CD4-positive, CD25-positive, alpha-beta regulatory T cell (primary cell): ENCODE measurements around the gene MTHFD1L. TPM values are rescaled to one million over a fixed set of nuclear protein-coding genes. Genes with fewer than 3 reads are reported as not detected.

Experiments used
- ATAC-seq, 2 donors: fragments of 150-1000 bp; cut with Tn5 transposase; one replicate each; pipeline ENCODE4 v1.10.0; 2021; ENCODE audit warnings: low read depth in 2 of 2, moderate number of reproducible peaks in 2 of 2, moderate library complexity in 1 of 2
- DNase-seq, 3 donors: peaks; one replicate each; pipeline versions ENCODE4 v3.0.0 to v3.0.0-alpha.2; 2012 to 2022; ENCODE audit warnings: mixed read lengths in 1 of 3
- H3K27ac ChIP-seq: one replicate; pipeline ENCODE4 v1.7.0; 2013; ENCODE audit warnings: mild to moderate bottlenecking, low read length; ENCODE audit not compliant: insufficient read depth, poor library complexity, severe bottlenecking
- H3K27me3 ChIP-seq: one replicate; pipeline ENCODE4 v1.7.0; 2013; ENCODE audit warnings: low read length; ENCODE audit not compliant: control insufficient read depth, insufficient read depth
- H3K36me3 ChIP-seq: one replicate; pipeline ENCODE4 v1.7.0; 2013; ENCODE audit warnings: mild to moderate bottlenecking, low read length, moderate library complexity; ENCODE audit not compliant: control insufficient read depth, insufficient read depth
- H3K4me1 ChIP-seq: 2 replicates; pipeline ENCODE4 v1.7.0; 2013; ENCODE audit warnings: mild to moderate bottlenecking, low read length; ENCODE audit not compliant: insufficient read depth, control insufficient read depth, poor library complexity, severe bottlenecking
- H3K4me3 ChIP-seq: one replicate; pipeline ENCODE4 v1.7.0; 2013; ENCODE audit warnings: low read depth, mild to moderate bottlenecking, low read length, moderate library complexity
- H3K9me3 ChIP-seq, 2 experiments: 1 replicate in 1 of 2; 2 replicates in 1 of 2; pipeline ENCODE4 v1.7.0; 2013; ENCODE audit warnings: low read length in 2 of 2, mild to moderate bottlenecking in 1 of 2, moderate library complexity in 1 of 2; ENCODE audit not compliant: control insufficient read depth in 2 of 2
- H3K27ac Mint-ChIP-seq, 3 donors: one replicate each; pipeline ENCODE4 v1.8.0; 2020 to 2022; ENCODE audit warnings: mild to moderate bottlenecking in 3 of 3, mixed read lengths in 3 of 3, moderate library complexity in 2 of 3
- H3K27me3 Mint-ChIP-seq: one replicate; pipeline ENCODE4 v1.8.0; 2022; ENCODE audit warnings: mild to moderate bottlenecking, mixed read lengths
- H3K36me3 Mint-ChIP-seq: one replicate; pipeline ENCODE4 v1.8.0; 2020; ENCODE audit warnings: mixed read lengths
- H3K4me1 Mint-ChIP-seq, 4 donors: one replicate each; pipeline ENCODE4 v1.8.0; 2020 to 2022; ENCODE audit warnings: mixed read lengths in 4 of 4, mild to moderate bottlenecking in 1 of 4
- H3K4me3 Mint-ChIP-seq, 4 donors: one replicate each; pipeline ENCODE4 v1.8.0; 2020 to 2022; ENCODE audit warnings: mild to moderate bottlenecking in 4 of 4, mixed read lengths in 4 of 4, moderate library complexity in 3 of 4
- H3K9me3 Mint-ChIP-seq, 7 donors: one replicate each; pipeline ENCODE4 v1.8.0; 2020 to 2022; ENCODE audit warnings: mixed read lengths in 7 of 7, mild to moderate bottlenecking in 3 of 7, moderate library complexity in 2 of 7
- polyA plus RNA-seq, 4 donors: library from polyadenylated mRNA; unstranded; fragments of 300-500 nt; fragmentation: Illumina TruSeq; gene quantifications; one replicate each; pipeline ENCODE4 v1.2.3, GENCODE V29; 2021
- total RNA-seq: library from RNA; stranded (reverse); gene quantifications from one replicate; pipeline ENCODE4 v1.2.3, GENCODE V29; 2022

MTHFD1L gene
- total and polyA plus RNA-seq, 5 donors from 2014 or later: 2.0 to 11.1 (median 3.4) TPM

DNA sequence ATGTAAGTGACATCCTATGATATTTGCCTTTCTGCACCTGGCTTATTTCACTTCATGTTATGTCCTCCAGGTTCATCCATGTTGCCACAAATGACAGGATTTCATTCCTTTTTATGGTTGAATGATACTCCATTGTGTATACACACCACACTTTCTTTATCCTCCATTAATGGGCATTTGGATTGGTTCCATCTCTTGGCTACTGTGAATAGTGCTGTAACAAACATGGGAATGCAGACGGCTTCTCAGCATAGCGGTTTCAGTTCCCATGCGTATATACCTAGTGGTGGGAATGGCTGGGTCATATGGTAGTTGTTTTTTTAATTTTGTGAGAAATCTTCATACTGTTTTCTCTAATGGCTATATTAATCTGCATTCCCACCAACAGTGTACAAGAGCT, 14.8 kb downstream of the MTHFD1L start:
- Histone ChIP-seq H3K9me3 (no peaks in the 10 kb centered on the region), H3K36me3 (no peaks in the 10 kb centered on the region), H3K4me3 (no peak overlapping the region), H3K27ac (no peak overlapping the region), H3K4me1 (no peaks in the 10 kb centered on the region), H3K27me3 (no peaks in the 10 kb centered on the region)
- Mint-ChIP-seq H3K36me3 (peaks cover 11% of the 10 kb centered on the region), H3K4me1 (peaks cover 0 to 8% (median 6%) of the 10 kb centered on the region in 4 donors), H3K9me3 (no peaks in the 10 kb centered on the region), H3K4me3 (no peak overlapping the region), H3K27me3 (no peaks in the 10 kb centered on the region), H3K27ac (no peak overlapping the region)
- ATAC-seq: no peak
- DNase-seq: no peak

DNA sequence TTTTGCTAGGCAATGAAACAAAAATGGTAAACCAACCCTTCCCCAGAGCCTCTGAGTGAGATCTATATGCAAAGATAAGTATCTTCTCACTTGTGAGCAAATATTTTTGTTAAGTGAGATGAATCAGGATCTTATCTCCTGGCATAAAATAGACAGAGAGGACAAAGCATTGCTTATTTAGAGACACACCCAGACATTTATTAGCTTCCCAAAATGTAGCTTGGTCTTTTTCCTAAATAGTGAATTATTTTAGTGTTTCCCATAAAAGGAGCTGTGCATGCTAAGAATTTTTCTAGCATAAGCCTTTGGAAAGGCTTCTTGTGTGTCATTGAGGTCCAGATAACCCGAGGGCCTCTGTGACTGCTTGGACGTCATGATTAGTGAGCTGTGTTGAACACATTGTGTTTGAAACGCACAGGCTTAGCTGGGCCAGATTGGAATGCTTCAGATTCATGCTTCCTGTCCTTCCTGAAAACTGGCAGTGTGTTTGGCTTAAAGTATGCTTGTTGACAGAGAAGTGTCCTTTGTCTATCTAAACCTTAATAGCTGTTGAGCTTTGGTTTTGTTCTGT, 16.5 kb downstream of the MTHFD1L start:
- Histone ChIP-seq H3K36me3 (no peaks in the 10 kb centered on the region), H3K27me3 (no peaks in the 10 kb centered on the region), H3K27ac (no peak overlapping the region), H3K9me3 (no peaks in the 10 kb centered on the region), H3K4me1 (no peaks in the 10 kb centered on the region), H3K4me3 (no peak overlapping the region)
- Mint-ChIP-seq H3K4me3 (no peak overlapping the region), H3K27me3 (no peaks in the 10 kb centered on the region), H3K36me3 (peaks cover 12% of the 10 kb centered on the region), H3K4me1 (peaks cover 0 to 8% (median 6%) of the 10 kb centered on the region in 4 donors), H3K27ac (no peak overlapping the region), H3K9me3 (no peaks in the 10 kb centered on the region)
- DNase-seq: no peak
- ATAC-seq: no peak

DNA sequence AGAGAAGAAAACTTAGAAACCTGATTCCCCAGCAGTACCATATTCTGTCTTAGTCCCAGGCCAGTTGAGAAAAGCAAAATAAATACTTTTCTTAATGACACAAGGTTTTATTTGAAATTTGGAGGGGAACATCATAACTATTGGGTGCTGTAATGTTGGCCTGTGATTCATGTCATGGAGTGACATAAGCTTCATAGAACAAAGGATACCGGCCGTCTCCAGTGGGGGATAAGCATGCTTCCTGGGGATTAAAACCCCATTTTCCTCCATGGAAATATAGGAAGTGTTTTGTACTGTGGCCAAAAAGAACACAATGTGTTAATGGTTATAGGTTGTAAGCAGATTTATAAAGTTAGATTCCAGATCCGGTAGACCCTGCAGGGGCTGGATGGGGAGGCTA, 18.0 kb downstream of the MTHFD1L start:
- H3K9me3 Mint-ChIP-seq: no peaks in the 10 kb centered on the region
- Histone ChIP-seq H3K9me3 (no peaks in the 10 kb centered on the region), H3K4me3 (no peak overlapping the region), H3K27ac (no peak overlapping the region), H3K27me3 (no peaks in the 10 kb centered on the region), H3K36me3 (no peaks in the 10 kb centered on the region), H3K4me1 (no peaks in the 10 kb centered on the region)
- H3K4me1 Mint-ChIP-seq: peaks cover 7 to 13% (median 9%) of the 10 kb centered on the region in 4 donors
- H3K27me3 Mint-ChIP-seq: no peaks in the 10 kb centered on the region
- peak overlapping the region in 1 of 3 donors; percentile 11 for H3K27ac Mint-ChIP-seq
- peaks cover 19% of the 10 kb centered on the region for H3K36me3 Mint-ChIP-seq
- H3K4me3 Mint-ChIP-seq: no peak overlapping the region
- DNase-seq (no peak), ATAC-seq (no peak)

DNA sequence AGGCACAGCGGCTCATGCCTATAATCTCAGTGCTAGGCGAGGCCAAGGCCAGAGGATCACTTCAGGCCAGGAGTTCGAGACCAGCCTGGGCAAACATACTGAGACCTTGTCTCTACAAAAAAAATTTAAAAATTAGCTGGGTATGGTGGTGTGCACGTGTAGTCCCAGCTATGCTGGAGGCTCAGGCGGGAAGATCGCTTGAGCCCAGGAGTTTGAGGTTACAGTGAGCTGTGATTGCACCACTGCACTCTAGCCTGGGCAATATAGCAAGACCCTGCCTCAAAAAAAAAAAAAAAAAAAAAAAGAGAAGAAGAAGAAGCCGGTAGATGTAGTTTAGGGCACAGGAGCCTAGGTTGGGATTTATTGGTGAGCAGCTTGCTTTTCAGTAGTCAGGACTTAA, 20.7 kb downstream of the MTHFD1L start:
- Mint-ChIP-seq H3K9me3 (no peaks in the 10 kb centered on the region), H3K27ac (no peak overlapping the region), H3K36me3 (peaks cover 15% of the 10 kb centered on the region), H3K4me3 (no peak overlapping the region), H3K4me1 (peaks cover 0 to 14% (median 7%) of the 10 kb centered on the region in 4 donors), H3K27me3 (no peaks in the 10 kb centered on the region)
- Histone ChIP-seq H3K4me1 (no peaks in the 10 kb centered on the region), H3K9me3 (no peaks in the 10 kb centered on the region), H3K27ac (no peak overlapping the region), H3K4me3 (no peak overlapping the region), H3K27me3 (no peaks in the 10 kb centered on the region), H3K36me3 (no peaks in the 10 kb centered on the region)
- DNase-seq (no peak), ATAC-seq (no peak)

DNA sequence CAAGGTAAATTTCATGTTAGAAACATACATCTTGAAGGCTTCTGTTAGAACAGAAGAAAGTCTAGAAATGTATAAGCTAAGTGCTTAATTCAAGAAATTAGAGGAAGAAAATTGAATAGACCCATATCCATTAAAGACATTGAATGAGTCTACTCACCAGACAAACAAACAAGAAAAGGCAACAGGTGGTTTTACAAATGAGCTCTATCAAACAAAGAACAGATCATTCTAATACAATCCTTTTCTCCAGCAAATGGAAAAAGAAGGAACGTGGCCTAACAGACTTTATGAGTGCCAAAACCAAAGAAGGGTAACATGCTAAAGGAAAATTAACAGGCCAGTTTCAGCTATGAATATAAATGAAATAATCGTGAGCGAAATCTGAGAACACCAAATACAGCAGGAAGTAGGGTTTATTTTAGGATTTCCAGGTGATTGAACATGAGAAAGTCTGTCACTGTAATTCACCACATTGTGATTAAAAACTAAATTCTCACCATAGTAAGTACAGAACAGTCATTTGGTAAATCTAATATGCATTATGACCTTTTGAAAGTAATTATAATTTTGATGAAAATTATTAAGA, 22.6 kb downstream of the MTHFD1L start:
- Histone ChIP-seq H3K36me3 (no peaks in the 10 kb centered on the region), H3K27me3 (no peaks in the 10 kb centered on the region), H3K4me1 (no peaks in the 10 kb centered on the region), H3K27ac (no peak overlapping the region), H3K9me3 (no peaks in the 10 kb centered on the region), H3K4me3 (no peak overlapping the region)
- DNase-seq (no peak), ATAC-seq (no peak)
- peak overlapping the region in 2 of 3 donors; percentile 8 to 43 for H3K27ac Mint-ChIP-seq
- no peaks in the 10 kb centered on the region for H3K9me3 Mint-ChIP-seq
- H3K4me3 Mint-ChIP-seq: no peak overlapping the region
- peaks cover 0 to 10% (median 5%) of the 10 kb centered on the region in 4 donors for H3K4me1 Mint-ChIP-seq
- peaks cover 15% of the 10 kb centered on the region for H3K36me3 Mint-ChIP-seq
- H3K27me3 Mint-ChIP-seq: no peaks in the 10 kb centered on the region

DNA sequence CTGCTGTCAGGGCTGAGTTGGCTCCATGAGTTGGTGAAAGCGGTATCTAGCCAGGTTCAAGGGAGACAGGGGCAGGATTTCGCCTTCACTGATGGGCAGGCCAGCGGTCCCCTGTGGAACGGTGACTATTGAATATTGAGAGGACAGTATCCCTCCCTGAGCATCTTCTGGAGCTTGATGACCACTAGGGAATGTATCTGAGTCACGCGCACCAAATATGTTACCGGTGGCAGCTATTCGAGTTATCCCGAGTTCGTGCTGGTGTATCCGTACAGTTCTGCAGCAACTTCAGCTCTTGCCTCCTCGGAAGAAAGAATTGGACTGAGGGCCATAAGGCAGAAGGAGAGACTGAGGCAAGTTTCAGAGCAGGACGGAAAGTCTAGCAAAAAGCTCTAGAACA, 24.8 kb downstream of the MTHFD1L start:
- Histone ChIP-seq H3K27ac (no peak overlapping the region), H3K9me3 (no peaks in the 10 kb centered on the region), H3K4me1 (peaks cover 6% of the 10 kb centered on the region), H3K27me3 (no peaks in the 10 kb centered on the region), H3K36me3 (no peaks in the 10 kb centered on the region), H3K4me3 (no peak overlapping the region)
- ATAC-seq (no peak), DNase-seq (no peak)
- no peaks in the 10 kb centered on the region for H3K9me3 Mint-ChIP-seq
- H3K4me1 Mint-ChIP-seq: peaks cover 5 to 16% (median 10%) of the 10 kb centered on the region in 4 donors
- H3K4me3 Mint-ChIP-seq: no peak overlapping the region
- H3K27ac Mint-ChIP-seq: no peak overlapping the region
- H3K27me3 Mint-ChIP-seq: no peaks in the 10 kb centered on the region
- peaks cover 15% of the 10 kb centered on the region for H3K36me3 Mint-ChIP-seq

DNA sequence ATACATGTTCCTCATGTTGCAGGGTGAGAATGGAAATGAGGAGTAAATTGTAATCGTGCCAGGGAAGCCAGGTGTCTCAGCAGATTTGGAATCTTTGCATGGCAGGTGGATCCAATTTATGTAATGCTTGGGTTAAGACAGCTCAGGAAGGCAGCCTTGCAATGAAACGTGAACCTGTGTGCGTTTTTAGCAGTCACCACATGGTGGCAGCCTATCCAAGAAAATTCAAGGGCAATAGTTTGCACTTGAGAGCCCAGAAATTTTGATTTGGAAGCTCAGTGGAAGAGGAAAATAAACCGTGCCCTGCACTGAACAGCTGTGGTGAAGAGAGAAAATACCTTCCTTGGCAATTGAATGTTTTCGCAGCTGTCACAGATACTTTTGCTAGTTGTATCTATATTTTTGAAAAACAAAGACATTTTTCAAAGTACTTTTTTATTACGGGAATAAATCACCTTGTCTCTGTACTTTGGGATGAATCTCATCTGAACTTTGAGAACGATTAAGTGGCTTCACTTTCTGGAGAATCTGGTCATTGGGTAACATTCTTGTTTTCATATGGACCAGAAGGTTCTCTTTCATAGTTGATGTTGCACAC, 26.5 kb downstream of the MTHFD1L start:
- Mint-ChIP-seq H3K27ac (peak overlapping the region in 1 of 3 donors; percentile 20), H3K27me3 (no peaks in the 10 kb centered on the region), H3K36me3 (peaks cover 13% of the 10 kb centered on the region)

More for the DNA sequence above, 26.5 kb downstream of the MTHFD1L start:
- Histone ChIP-seq H3K9me3 (no peaks in the 10 kb centered on the region), H3K4me3 (no peak overlapping the region), H3K27me3 (no peaks in the 10 kb centered on the region), H3K36me3 (no peaks in the 10 kb centered on the region), H3K4me1 (peaks cover 15% of the 10 kb centered on the region), H3K27ac (no peak overlapping the region)
- Mint-ChIP-seq H3K4me1 (peaks cover 14 to 27% (median 18%) of the 10 kb centered on the region in 4 donors), H3K9me3 (no peaks in the 10 kb centered on the region), H3K4me3 (no peak overlapping the region)
- DNase-seq (peak; percentile 41 to 79 (median 58)), ATAC-seq (peak; percentile 40 to 58)
